KMS-11 (cell line): ENCODE results near the gene SMAD2.
A peak's percentile ranks its signal among the peaks of the same experiment; 100 is the strongest.

Experiments used
- H2AFZ ChIP-seq: fragments of 200-600 bp; sonication (generic); 2 replicates; pipeline ENCODE4 v1.6.1; 2016; ENCODE audit warnings: antibody characterized with exemption, mixed run types, low read depth
- H3K27ac ChIP-seq: fragments of 200-600 bp; sonication (generic); 2 replicates; pipeline ENCODE4 v1.6.1; 2016; ENCODE audit warnings: mild to moderate bottlenecking, mixed run types
- H3K27me3 ChIP-seq: fragments of 200-600 bp; sonication (generic); 2 replicates; pipeline ENCODE4 v1.6.1; 2017; ENCODE audit warnings: mild to moderate bottlenecking, low read depth, mixed run types, moderate library complexity; ENCODE audit not compliant: insufficient read depth
- H3K36me3 ChIP-seq: fragments of 200-600 bp; sonication (generic); 2 replicates; pipeline ENCODE4 v1.6.1; 2017; ENCODE audit warnings: mild to moderate bottlenecking, mixed run types; ENCODE audit not compliant: insufficient read depth
- H3K4me1 ChIP-seq: fragments of 200-600 bp; sonication (generic); 2 replicates; pipeline ENCODE4 v1.6.1; 2016; ENCODE audit warnings: mild to moderate bottlenecking, low read depth, mixed run types; ENCODE audit not compliant: poor library complexity, severe bottlenecking
- H3K4me2 ChIP-seq: fragments of 200-600 bp; sonication (generic); 2 replicates; pipeline ENCODE4 v1.7.0; 2016; ENCODE audit warnings: mild to moderate bottlenecking, mixed run types
- H3K4me3 ChIP-seq: fragments of 200-600 bp; sonication (generic); IDR thresholded peaks from 2 replicates; pipeline ENCODE4 v1.6.1; 2017; ENCODE audit warnings: low read depth, low read length, mixed read lengths; ENCODE audit not compliant: insufficient read depth
- H3K79me2 ChIP-seq: fragments of 200-600 bp; sonication (generic); 2 replicates; pipeline ENCODE4 v1.6.1; 2016; ENCODE audit warnings: low read depth, mixed run types; ENCODE audit not compliant: insufficient read depth
- H3K9ac ChIP-seq: fragments of 200-600 bp; sonication (generic); 2 replicates; pipeline ENCODE4 v1.6.1; 2016; ENCODE audit warnings: mild to moderate bottlenecking, mixed run types
- H4K20me1 ChIP-seq: fragments of 200-600 bp; sonication (generic); 2 replicates; pipeline ENCODE4 v1.6.1; 2016; ENCODE audit warnings: mild to moderate bottlenecking, mixed run types; ENCODE audit not compliant: insufficient read depth
- CTCF ChIP-seq: fragments of 200-600 bp; sonication (generic); conservative IDR thresholded peaks from 2 replicates; pipeline ENCODE4 v1.6.1; 2017; ENCODE audit warnings: low read depth, mild to moderate bottlenecking, antibody characterized with exemption, low read length, moderate library complexity, mixed read lengths

The SMAD2 gene

GRCh38 chr18:47881042-47881441 is 49.4 kb downstream of the SMAD2 start:
- Histone ChIP-seq H3K27ac (no peak overlapping the region), H3K9ac (no peak overlapping the region), H3K79me2 (peaks cover 5% of the 10 kb centered on the region; the same call in 1 of the 2 replicates), H3K4me1 (peaks cover 6% of the 10 kb centered on the region), H2AFZ (no peak overlapping the region), H3K27me3 (no peaks in the 10 kb centered on the region), H3K4me2 (no peak overlapping the region), H3K36me3 (no peaks in the 10 kb centered on the region), H3K4me3 (no peak overlapping the region), H4K20me1 (no peaks in the 10 kb centered on the region)
- TF ChIP-seq CTCF: no peak

GRCh38 chr18:47877892-47878291 is 52.6 kb downstream of the SMAD2 start:
- Histone ChIP-seq H3K36me3 (no peaks in the 10 kb centered on the region), H4K20me1 (peaks cover 4% of the 10 kb centered on the region; the same call in 1 of the 2 replicates), H3K4me2 (no peak overlapping the region), H3K4me1 (peaks cover 11% of the 10 kb centered on the region), H3K9ac (no peak overlapping the region), H3K27me3 (no peaks in the 10 kb centered on the region), H3K79me2 (peaks cover 5% of the 10 kb centered on the region; the same call in 1 of the 2 replicates), H3K27ac (no peak overlapping the region), H3K4me3 (no peak overlapping the region), H2AFZ (no peak overlapping the region)
- no peak for TF ChIP-seq CTCF

GRCh38 chr18:47876813-47877212 is 53.6 kb downstream of the SMAD2 start:
- Histone ChIP-seq H2AFZ (no peak overlapping the region), H4K20me1 (peaks cover 4% of the 10 kb centered on the region; the same call in 1 of the 2 replicates), H3K27ac (no peak overlapping the region), H3K4me2 (no peak overlapping the region), H3K9ac (no peak overlapping the region), H3K27me3 (no peaks in the 10 kb centered on the region), H3K36me3 (no peaks in the 10 kb centered on the region), H3K4me1 (peaks cover 11% of the 10 kb centered on the region), H3K79me2 (peaks cover 5% of the 10 kb centered on the region; the same call in 1 of the 2 replicates), H3K4me3 (no peak overlapping the region)
- TF ChIP-seq CTCF: 0 out of 2 replicates have a peak, but pooled peaks have one; percentile 19

- Histone ChIP-seq H3K27me3 (no peaks in the 10 kb centered on the region), H3K36me3 (no peaks in the 10 kb centered on the region; the same call in 1 of the 2 replicates), H3K27ac (no peak overlapping the region), H3K4me2 (no peak overlapping the region), H3K4me3 (no peak overlapping the region), H4K20me1 (peaks cover 4% of the 10 kb centered on the region; the same call in 1 of the 2 replicates), H2AFZ (no peak overlapping the region), H3K9ac (no peak overlapping the region), H3K4me1 (peaks cover 11% of the 10 kb centered on the region), H3K79me2 (no peaks in the 10 kb centered on the region)
- TF ChIP-seq CTCF: no peak
Measured at GRCh38 chr18:47873625-47874024, 56.8 kb downstream of the SMAD2 start.
